ENCODE measurements around the gene SPON1. TPM values are rescaled to one million over a fixed set of nuclear protein-coding genes. Genes with fewer than 3 reads are reported as not detected.

Gene SPON1
- total and polyA plus RNA-seq, 2 experiments from 2014 or later, result 2.9 to 6.4 TPM

DNA sequence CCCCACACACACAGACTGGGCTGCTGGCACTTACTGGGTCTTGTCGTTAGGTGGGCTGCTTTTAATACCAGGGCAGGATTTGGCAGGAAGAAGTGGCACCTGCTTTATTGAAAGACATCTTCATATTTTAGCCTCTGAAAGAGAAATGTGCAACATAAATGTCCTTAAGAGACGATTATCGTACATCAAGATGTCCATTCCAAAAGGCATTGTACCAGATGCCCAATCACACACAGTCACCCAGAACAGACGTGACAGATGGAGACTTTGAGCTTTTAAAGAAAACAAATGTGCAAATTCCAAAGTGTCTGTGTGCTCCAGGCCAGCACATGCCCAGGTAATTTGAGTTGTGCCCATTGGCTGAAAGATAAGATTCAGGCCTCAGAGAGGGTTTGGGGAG is 240.8 kb downstream of the SPON1 start (continued):
- TF ChIP-seq, protein P1, sequence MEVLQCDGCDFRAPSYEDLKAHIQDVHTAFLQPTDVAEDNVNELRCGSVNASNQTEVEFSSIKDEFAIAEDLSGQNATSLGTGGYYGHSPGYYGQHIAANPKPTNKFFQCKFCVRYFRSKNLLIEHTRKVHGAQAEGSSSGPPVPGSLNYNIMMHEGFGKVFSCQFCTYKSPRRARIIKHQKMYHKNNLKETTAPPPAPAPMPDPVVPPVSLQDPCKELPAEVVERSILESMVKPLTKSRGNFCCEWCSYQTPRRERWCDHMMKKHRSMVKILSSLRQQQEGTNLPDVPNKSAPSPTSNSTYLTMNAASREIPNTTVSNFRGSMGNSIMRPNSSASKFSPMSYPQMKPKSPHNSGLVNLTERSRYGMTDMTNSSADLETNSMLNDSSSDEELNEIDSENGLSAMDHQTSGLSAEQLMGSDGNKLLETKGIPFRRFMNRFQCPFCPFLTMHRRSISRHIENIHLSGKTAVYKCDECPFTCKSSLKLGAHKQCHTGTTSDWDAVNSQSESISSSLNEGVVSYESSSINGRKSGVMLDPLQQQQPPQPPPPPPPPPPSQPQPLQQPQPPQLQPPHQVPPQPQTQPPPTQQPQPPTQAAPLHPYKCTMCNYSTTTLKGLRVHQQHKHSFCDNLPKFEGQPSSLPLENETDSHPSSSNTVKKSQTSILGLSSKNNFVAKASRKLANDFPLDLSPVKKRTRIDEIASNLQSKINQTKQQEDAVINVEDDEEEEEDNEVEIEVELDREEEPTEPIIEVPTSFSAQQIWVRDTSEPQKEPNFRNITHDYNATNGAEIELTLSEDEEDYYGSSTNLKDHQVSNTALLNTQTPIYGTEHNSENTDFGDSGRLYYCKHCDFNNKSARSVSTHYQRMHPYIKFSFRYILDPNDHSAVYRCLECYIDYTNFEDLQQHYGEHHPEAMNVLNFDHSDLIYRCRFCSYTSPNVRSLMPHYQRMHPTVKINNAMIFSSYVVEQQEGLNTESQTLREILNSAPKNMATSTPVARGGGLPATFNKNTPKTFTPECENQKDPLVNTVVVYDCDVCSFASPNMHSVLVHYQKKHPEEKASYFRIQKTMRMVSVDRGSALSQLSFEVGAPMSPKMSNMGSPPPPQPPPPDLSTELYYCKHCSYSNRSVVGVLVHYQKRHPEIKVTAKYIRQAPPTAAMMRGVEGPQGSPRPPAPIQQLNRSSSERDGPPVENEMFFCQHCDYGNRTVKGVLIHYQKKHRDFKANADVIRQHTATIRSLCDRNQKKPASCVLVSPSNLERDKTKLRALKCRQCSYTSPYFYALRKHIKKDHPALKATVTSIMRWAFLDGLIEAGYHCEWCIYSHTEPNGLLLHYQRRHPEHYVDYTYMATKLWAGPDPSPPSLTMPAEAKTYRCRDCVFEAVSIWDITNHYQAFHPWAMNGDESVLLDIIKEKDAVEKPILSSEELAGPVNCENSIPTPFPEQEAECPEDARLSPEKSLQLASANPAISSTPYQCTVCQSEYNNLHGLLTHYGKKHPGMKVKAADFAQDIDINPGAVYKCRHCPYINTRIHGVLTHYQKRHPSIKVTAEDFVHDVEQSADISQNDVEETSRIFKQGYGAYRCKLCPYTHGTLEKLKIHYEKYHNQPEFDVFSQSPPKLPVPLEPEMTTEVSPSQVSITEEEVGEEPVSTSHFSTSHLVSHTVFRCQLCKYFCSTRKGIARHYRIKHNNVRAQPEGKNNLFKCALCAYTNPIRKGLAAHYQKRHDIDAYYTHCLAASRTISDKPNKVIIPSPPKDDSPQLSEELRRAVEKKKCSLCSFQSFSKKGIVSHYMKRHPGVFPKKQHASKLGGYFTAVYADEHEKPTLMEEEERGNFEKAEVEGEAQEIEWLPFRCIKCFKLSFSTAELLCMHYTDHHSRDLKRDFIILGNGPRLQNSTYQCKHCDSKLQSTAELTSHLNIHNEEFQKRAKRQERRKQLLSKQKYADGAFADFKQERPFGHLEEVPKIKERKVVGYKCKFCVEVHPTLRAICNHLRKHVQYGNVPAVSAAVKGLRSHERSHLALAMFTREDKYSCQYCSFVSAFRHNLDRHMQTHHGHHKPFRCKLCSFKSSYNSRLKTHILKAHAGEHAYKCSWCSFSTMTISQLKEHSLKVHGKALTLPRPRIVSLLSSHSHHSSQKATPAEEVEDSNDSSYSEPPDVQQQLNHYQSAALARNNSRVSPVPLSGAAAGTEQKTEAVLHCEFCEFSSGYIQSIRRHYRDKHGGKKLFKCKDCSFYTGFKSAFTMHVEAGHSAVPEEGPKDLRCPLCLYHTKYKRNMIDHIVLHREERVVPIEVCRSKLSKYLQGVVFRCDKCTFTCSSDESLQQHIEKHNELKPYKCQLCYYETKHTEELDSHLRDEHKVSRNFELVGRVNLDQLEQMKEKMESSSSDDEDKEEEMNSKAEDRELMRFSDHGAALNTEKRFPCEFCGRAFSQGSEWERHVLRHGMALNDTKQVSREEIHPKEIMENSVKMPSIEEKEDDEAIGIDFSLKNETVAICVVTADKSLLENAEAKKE (CRISPR knock-in tag; IDR thresholded peaks at IDR 0.05), result no peak
- TF ChIP-seq, protein P2, sequence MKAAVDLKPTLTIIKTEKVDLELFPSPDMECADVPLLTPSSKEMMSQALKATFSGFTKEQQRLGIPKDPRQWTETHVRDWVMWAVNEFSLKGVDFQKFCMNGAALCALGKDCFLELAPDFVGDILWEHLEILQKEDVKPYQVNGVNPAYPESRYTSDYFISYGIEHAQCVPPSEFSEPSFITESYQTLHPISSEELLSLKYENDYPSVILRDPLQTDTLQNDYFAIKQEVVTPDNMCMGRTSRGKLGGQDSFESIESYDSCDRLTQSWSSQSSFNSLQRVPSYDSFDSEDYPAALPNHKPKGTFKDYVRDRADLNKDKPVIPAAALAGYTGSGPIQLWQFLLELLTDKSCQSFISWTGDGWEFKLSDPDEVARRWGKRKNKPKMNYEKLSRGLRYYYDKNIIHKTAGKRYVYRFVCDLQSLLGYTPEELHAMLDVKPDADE (IDR thresholded peaks at IDR 0.05), result no peak
- TF ChIP-seq CREB1 (CRISPR knock-in tag; IDR thresholded peaks at IDR 0.05; ENCODE audit: low read depth), result no peak

DNA sequence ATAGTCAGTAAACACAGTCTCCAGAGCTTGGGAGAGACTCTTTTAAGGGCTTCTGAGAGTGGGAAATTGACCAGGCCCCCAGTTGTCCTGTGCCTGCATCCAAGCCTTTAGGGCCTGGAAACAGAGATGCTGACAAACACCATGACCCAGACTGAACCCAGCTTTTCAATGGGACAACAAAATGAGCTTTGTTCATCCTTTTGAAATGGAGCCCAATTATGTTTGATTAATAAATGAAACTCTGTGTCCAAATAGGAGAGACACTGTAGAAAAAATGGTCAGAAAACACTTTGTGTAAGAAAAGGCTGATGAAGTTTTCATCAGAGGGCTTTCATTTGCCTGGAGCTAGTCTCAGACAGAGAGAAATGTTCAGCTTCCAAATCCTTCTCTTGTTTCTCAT is 250.5 kb downstream of the SPON1 start:
- no peaks in the 10 kb centered on the region for H3K27me3 ChIP-seq (ENCODE audit: insufficient read depth)
- Mint-ChIP-seq H3K9me3 (peaks cover 2% of the 10 kb centered on the region; the same call in 1 of the 3 replicates), H3K4me1 (no peaks in the 10 kb centered on the region), H3K27me3 (ENCODE audit: insufficient read depth, low read depth, poor library complexity) (no peaks in the 10 kb centered on the region), H3K36me3 (ENCODE audit: low read depth) (no peaks in the 10 kb centered on the region), H3K27ac (no peak overlapping the region), H3K4me3 (no peak overlapping the region)
- no peaks in the 10 kb centered on the region for H3K79me2 ChIP-seq (replicated peaks; ENCODE audit: insufficient read depth)
- no peaks in the 10 kb centered on the region for H4K20me1 ChIP-seq (replicated peaks; ENCODE audit: insufficient read depth)
- H3K4me1 ChIP-seq (ENCODE audit: insufficient read depth), result no peaks in the 10 kb centered on the region
- DNase-seq (ENCODE audit: low spot score), result no peak
- no peak overlapping the region for H2AFZ ChIP-seq
- H3K9me2 ChIP-seq (ENCODE audit: insufficient read depth), result 0 out of 2 replicates have a peak, but pooled peaks cover 2% of the 10 kb centered on the region
- no peak overlapping the region for H3K4me3 ChIP-seq
- ATAC-seq, result no peak
- no peaks in the 10 kb centered on the region for H3F3A ChIP-seq (replicated peaks; ENCODE audit: low read depth)
- no peak overlapping the region for H3K4me2 ChIP-seq
- no peak overlapping the region for H3K27ac ChIP-seq (ENCODE audit: low read depth)
- no peaks in the 10 kb centered on the region for H3K36me3 ChIP-seq (ENCODE audit: insufficient read depth)
- TF ChIP-seq POLR2AphosphoS5 (IDR thresholded peaks at IDR 0.05; ENCODE audit: low read depth), result no peak
- TF ChIP-seq NANOG (IDR thresholded peaks at IDR 0.05; ENCODE audit: borderline replicate concordance), result no peak
- no peak for TF ChIP-seq ZNF331 (CRISPR knock-in tag; IDR thresholded peaks at IDR 0.05; ENCODE audit: low read depth)
- TF ChIP-seq JUNB (IDR thresholded peaks at IDR 0.05; ENCODE audit: unreplicated experiment), result no peak
- TF ChIP-seq, protein P1 (CRISPR knock-in tag; IDR thresholded peaks at IDR 0.05), result no peak
- no peak for TF ChIP-seq STAT1 (IDR thresholded peaks at IDR 0.05; ENCODE audit: unreplicated experiment)
- no peak for TF ChIP-seq ZNF114 (CRISPR knock-in tag; IDR thresholded peaks at IDR 0.05)
- TF ChIP-seq EZH2 (IDR thresholded peaks at IDR 0.05; ENCODE audit: low read depth, unreplicated experiment), result no peak
- TF ChIP-seq CREB1 (CRISPR knock-in tag; IDR thresholded peaks at IDR 0.05; ENCODE audit: low read depth), result no peak
